Epithelial cell of esophagus (primary cell): Measurements from ENCODE around the gene ATN1.

ENCODE experiments used
- DNase-seq: peaks from one replicate; pipeline ENCODE4 v3.0.0; 2010; ENCODE audit warnings: low read depth
- H3K4me3 ChIP-seq: 2 replicates; pipeline ENCODE4 v1.5.1; 2011; ENCODE audit warnings: mild to moderate bottlenecking, low read length, control low read depth
- TF ChIP-seq, protein P1 (sequence below): IDR thresholded peaks from 2 replicates; pipeline ENCODE4 v1.5.1; 2011; ENCODE audit warnings: low read depth, mild to moderate bottlenecking, low read length, control low read depth, inconsistent platforms; ENCODE audit not compliant: insufficient read depth; ENCODE audit errors: missing control alignments

The ATN1 gene

DNA sequence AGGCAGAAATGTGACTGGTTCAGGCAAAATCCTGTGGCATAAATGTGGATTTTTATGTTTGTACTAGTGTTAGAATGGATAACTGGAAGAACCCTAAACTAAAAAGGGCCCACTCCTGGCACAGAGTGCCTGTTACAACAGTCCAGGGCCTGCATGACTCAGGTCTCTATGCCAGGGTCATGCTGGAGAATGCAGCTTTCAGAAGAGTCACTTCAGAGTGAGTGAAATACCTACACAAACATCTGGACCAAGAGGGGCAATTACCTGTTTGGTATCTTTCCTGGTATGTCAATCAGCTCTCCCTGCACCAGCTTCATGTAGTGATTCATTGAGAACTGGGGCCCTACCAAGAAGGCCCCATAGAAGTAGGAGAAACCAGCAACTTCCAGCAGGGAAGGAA lies 53.0 kb downstream of the ATN1 start:
- peak; percentile 54 for DNase-seq
- TF ChIP-seq, protein P1, sequence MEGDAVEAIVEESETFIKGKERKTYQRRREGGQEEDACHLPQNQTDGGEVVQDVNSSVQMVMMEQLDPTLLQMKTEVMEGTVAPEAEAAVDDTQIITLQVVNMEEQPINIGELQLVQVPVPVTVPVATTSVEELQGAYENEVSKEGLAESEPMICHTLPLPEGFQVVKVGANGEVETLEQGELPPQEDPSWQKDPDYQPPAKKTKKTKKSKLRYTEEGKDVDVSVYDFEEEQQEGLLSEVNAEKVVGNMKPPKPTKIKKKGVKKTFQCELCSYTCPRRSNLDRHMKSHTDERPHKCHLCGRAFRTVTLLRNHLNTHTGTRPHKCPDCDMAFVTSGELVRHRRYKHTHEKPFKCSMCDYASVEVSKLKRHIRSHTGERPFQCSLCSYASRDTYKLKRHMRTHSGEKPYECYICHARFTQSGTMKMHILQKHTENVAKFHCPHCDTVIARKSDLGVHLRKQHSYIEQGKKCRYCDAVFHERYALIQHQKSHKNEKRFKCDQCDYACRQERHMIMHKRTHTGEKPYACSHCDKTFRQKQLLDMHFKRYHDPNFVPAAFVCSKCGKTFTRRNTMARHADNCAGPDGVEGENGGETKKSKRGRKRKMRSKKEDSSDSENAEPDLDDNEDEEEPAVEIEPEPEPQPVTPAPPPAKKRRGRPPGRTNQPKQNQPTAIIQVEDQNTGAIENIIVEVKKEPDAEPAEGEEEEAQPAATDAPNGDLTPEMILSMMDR = no peak
- no peak overlapping the region for H3K4me3 ChIP-seq

DNA sequence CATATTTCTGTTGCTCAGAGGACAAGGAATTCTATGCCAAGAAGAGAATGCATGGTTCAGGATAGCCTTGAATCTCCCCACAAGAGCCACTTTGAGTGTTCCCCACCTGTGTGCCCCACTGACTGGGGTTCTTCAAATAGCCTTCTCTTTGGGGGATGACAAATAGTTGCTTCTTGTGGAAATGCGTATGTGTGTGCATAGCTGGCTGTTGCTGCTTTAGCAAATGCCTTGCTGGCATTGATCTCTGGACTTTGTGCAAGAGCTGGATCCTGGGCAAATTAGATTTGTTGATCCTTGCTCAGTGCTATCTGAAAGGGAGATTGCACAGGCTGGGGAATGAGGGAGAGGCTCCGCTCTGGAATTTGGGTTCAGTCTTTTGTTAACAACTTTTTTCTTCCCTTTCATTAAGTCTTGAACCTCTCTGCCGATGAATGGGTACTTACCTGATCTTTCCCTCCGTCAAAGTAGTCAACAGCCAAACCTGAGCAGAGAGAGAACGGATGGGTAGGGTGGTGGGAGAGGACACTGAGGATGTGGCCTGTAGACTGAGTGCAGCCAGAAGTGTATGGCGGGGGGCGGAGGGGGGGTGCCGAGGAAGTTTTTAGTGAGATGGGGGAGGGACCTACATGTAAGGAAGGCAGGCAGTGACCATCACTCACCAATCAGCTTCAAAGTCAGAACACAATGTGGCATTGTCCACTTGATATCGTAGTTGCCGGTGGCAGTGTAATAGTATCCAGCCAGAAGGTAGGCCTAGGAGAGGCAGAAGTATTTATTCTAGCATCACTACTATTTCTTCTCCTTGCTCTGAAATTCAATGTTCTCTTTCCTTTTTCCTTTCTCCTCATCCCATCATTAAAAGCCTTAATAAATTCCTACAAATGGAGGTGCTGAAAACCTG lies 53.6 kb downstream of the ATN1 start:
- H3K4me3 ChIP-seq = no peak overlapping the region
- DNase-seq = no peak

DNA sequence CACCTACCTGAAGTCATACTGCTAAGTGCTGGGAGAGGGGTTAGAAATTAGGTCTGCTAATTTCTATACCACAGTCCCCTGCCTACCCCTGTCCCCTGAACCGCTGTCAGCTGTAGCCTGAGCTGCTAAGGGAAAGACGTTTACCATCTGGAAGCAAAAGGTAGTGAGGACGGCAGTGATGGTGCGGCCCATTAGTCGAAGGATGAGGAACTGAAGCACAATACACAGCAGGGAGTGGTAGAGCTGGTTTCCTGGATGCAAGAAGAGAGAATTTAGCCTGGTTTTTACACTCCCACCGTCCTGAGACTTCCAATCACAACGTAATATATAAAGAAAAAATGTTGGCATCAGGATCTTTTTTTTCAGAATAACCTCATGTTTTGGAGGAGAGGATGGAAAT lies 54.8 kb downstream of the ATN1 start:
- DNase-seq = no peak
- TF ChIP-seq, protein P1 = no peak
- H3K4me3 ChIP-seq = no peak overlapping the region

More for the DNA sequence above, 53.6 kb downstream of the ATN1 start:
- TF ChIP-seq, protein P1 = no peak

- TF ChIP-seq, protein P1 = no peak
- DNase-seq = peak; percentile 49
- H3K4me3 ChIP-seq = no peak overlapping the region
Observed at GRCh38 chr12:6987956-6988553, 60.3 kb downstream of the ATN1 start.
